Upper lobe of left lung (tissue), 4 donors: ENCODE data around the gene TAAR5.

Experiments
- EP300 ChIP-seq, 4 donors: sonication (generic); formaldehyde crosslinking; IDR thresholded peaks; one replicate each; pipeline ENCODE4 v1.5.1; 2017; ENCODE audit warnings: antibody characterized with exemption in 4 of 4, control low read depth in 2 of 4
- POLR2A ChIP-seq, 4 donors: fragments of 450-650 bp; IDR thresholded peaks; one replicate each; pipeline ENCODE4 v1.5.1; 2016 to 2017; ENCODE audit warnings: antibody characterized with exemption in 4 of 4, mild to moderate bottlenecking in 2 of 4
- POLR2AphosphoS5 ChIP-seq, 2 donors: sonication (generic); formaldehyde crosslinking; IDR thresholded peaks; one replicate each; pipeline ENCODE4 v1.5.1; 2017; ENCODE audit warnings: antibody characterized with exemption in 2 of 2
- TF ChIP-seq, protein P1 (sequence below), 6 experiments: fragments of 450-650 bp in 4 of 6; fragments of 200-600 bp in 2 of 6; sonication (generic) in 2 of 6; IDR thresholded peaks; one replicate each; pipeline ENCODE4 v1.5.1; 2016 to 2019; ENCODE audit warnings: antibody characterized with exemption in 6 of 6

DNA sequence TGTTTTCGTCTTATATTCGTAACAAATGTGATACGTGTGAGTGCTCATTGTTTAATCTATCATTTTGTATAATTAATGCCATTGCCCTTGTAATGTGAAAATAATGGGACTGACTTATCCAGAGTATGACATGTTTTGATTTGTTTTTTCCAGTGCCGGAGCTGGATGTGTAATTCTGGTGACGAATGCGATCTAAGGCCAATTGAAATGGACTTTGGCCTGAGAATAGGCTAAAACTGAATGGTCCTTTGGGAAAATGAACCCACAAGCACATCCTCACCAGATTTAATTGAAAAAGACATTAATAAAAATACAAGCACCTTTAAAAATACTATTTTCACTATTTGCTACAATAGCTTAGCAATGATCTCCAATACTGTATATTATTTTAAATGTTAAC lies 6.7 kb upstream of the TAAR5 start:
- TF ChIP-seq POLR2A (IDR thresholded peaks at IDR 0.05) (no peak), EP300 (IDR thresholded peaks at IDR 0.05) (no peak), POLR2AphosphoS5 (IDR thresholded peaks at IDR 0.05) (no peak)
- TF ChIP-seq, protein P1, sequence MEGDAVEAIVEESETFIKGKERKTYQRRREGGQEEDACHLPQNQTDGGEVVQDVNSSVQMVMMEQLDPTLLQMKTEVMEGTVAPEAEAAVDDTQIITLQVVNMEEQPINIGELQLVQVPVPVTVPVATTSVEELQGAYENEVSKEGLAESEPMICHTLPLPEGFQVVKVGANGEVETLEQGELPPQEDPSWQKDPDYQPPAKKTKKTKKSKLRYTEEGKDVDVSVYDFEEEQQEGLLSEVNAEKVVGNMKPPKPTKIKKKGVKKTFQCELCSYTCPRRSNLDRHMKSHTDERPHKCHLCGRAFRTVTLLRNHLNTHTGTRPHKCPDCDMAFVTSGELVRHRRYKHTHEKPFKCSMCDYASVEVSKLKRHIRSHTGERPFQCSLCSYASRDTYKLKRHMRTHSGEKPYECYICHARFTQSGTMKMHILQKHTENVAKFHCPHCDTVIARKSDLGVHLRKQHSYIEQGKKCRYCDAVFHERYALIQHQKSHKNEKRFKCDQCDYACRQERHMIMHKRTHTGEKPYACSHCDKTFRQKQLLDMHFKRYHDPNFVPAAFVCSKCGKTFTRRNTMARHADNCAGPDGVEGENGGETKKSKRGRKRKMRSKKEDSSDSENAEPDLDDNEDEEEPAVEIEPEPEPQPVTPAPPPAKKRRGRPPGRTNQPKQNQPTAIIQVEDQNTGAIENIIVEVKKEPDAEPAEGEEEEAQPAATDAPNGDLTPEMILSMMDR (IDR thresholded peaks at IDR 0.05) = no peak
